Neural progenitor cell (in vitro differentiated cells): ENCODE measurements around the gene SLC35E3. TPM values are rescaled to one million over a fixed set of nuclear protein-coding genes. Genes with fewer than 3 reads are reported as not detected.

Experiments used
- DNase-seq: peaks from one replicate; pipeline ENCODE4 v3.0.0-alpha.2; 2016; ENCODE audit warnings: low spot score
- H2AFZ ChIP-seq: fragments of 200-600 bp; sonication (generic); replicated peaks from 2 replicates; pipeline ENCODE4 v1.6.1; 2016; ENCODE audit warnings: antibody characterized with exemption
- H3F3A ChIP-seq: fragments of 200-600 bp; sonication (generic); 2 replicates; pipeline ENCODE4 v1.6.1; 2016; ENCODE audit warnings: antibody characterized with exemption, low read depth
- H3K27ac ChIP-seq: fragments of 200-600 bp; sonication (generic); 2 replicates; pipeline ENCODE4 v1.5.1; 2016; ENCODE audit warnings: mild to moderate bottlenecking
- H3K27me3 ChIP-seq: fragments of 200-600 bp; sonication (generic); 2 replicates; pipeline ENCODE4 v1.6.1; 2016; ENCODE audit warnings: mild to moderate bottlenecking, moderate library complexity
- H3K36me3 ChIP-seq: fragments of 200-600 bp; sonication (generic); 2 replicates; pipeline ENCODE4 v1.5.1; 2016
- H3K4me1 ChIP-seq: fragments of 200-600 bp; sonication (generic); 2 replicates; pipeline ENCODE4 v1.6.1; 2016; ENCODE audit warnings: mixed run types
- H3K4me2 ChIP-seq: fragments of 200-600 bp; sonication (generic); 2 replicates; pipeline ENCODE4 v1.6.1; 2016
- H3K4me3 ChIP-seq: fragments of 200-600 bp; sonication (generic); 2 replicates; pipeline ENCODE4 v1.5.1; 2016
- H3K79me2 ChIP-seq: fragments of 200-600 bp; sonication (generic); 2 replicates; pipeline ENCODE4 v1.6.1; 2016; ENCODE audit warnings: low read depth
- H3K9ac ChIP-seq: fragments of 200-600 bp; sonication (generic); 2 replicates; pipeline ENCODE4 v1.6.1; 2016
- H3K9me3 ChIP-seq: fragments of 200-600 bp; sonication (generic); 2 replicates; pipeline ENCODE4 v1.5.1; 2016; ENCODE audit warnings: low read depth
- H4K20me1 ChIP-seq: fragments of 200-600 bp; sonication (generic); 2 replicates; pipeline ENCODE4 v1.6.1; 2016; ENCODE audit warnings: low read depth
- H3K27ac Mint-ChIP-seq: 3 replicates; pipeline ENCODE4 v1.8.0; 2021; ENCODE audit warnings: mixed read lengths
- H3K27me3 Mint-ChIP-seq: 2 replicates; pipeline ENCODE4 v1.8.0; 2022; ENCODE audit warnings: low read depth, mild to moderate bottlenecking, inconsistent platforms, moderate library complexity, mixed read lengths; ENCODE audit not compliant: insufficient read depth
- H3K36me3 Mint-ChIP-seq: 3 replicates; pipeline ENCODE4 v1.8.0; 2021; ENCODE audit warnings: mixed read lengths
- H3K4me1 Mint-ChIP-seq: 3 replicates; pipeline ENCODE4 v1.8.0; 2021; ENCODE audit warnings: mixed read lengths
- H3K4me3 Mint-ChIP-seq: 3 replicates; pipeline ENCODE4 v1.8.0; 2021; ENCODE audit warnings: mild to moderate bottlenecking, moderate library complexity, mixed read lengths
- H3K9me3 Mint-ChIP-seq: 3 replicates; pipeline ENCODE4 v1.8.0; 2020; ENCODE audit warnings: mixed read lengths
- EZH2 ChIP-seq: fragments of 200-600 bp; sonication (generic); IDR thresholded peaks from 2 replicates; pipeline ENCODE4 v1.6.1; 2017; ENCODE audit warnings: antibody characterized with exemption, mild to moderate bottlenecking, moderate library complexity
- EZH2phosphoT487 ChIP-seq: fragments of 200-600 bp; sonication (generic); IDR thresholded peaks from 2 replicates; pipeline ENCODE4 v1.6.1; 2017; ENCODE audit warnings: antibody characterized with exemption
- total RNA-seq: library from RNA; depleted of rRNA; stranded (reverse); fragments of >200 nt; gene quantifications from 2 replicates; pipeline ENCODE4 v1.2.3, GENCODE V29; 2015; ENCODE audit warnings: low replicate concordance
- TF ChIP-seq, protein P1 (sequence below): fragments of 200-600 bp; sonication (generic); IDR thresholded peaks from 2 replicates; pipeline ENCODE4 v1.5.1; 2017; ENCODE audit warnings: antibody characterized with exemption, mild to moderate bottlenecking

Gene SLC35E3
- total RNA-seq, 1 donor from 2014 or later, result 1.5 TPM

DNA sequence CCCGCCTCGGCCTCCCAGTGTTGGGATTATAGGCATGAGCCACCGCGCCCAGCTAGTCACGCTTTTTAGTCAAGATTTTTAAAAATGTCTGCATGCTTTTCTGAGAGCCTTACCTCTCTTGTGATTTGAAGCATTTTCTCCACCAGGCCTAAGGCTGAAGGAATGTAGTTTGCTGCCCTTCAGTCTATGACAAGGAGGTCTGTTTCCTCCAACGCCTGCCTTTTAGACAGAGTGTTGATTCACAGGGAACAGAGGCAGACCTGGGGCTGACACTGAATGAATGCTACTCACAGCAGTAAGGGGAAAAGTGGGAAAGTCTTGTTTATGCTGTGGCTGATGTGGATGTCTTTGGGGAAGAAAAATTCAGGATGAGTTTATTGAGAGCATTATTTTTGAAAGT lies 34.8 kb downstream of the SLC35E3 start:
- TF ChIP-seq EZH2, result no peak
- TF ChIP-seq, protein P1, sequence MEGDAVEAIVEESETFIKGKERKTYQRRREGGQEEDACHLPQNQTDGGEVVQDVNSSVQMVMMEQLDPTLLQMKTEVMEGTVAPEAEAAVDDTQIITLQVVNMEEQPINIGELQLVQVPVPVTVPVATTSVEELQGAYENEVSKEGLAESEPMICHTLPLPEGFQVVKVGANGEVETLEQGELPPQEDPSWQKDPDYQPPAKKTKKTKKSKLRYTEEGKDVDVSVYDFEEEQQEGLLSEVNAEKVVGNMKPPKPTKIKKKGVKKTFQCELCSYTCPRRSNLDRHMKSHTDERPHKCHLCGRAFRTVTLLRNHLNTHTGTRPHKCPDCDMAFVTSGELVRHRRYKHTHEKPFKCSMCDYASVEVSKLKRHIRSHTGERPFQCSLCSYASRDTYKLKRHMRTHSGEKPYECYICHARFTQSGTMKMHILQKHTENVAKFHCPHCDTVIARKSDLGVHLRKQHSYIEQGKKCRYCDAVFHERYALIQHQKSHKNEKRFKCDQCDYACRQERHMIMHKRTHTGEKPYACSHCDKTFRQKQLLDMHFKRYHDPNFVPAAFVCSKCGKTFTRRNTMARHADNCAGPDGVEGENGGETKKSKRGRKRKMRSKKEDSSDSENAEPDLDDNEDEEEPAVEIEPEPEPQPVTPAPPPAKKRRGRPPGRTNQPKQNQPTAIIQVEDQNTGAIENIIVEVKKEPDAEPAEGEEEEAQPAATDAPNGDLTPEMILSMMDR, result no peak
- TF ChIP-seq EZH2phosphoT487, result no peak
- Histone ChIP-seq H3K36me3 (no peaks in the 10 kb centered on the region), H3K4me3 (no peak overlapping the region), H3K4me2 (no peak overlapping the region), H3F3A (no peaks in the 10 kb centered on the region), H3K27me3 (no peaks in the 10 kb centered on the region), H3K9ac (no peak overlapping the region), H2AFZ (no peak overlapping the region), H3K9me3 (no peaks in the 10 kb centered on the region), H3K79me2 (no peaks in the 10 kb centered on the region), H3K27ac (no peak overlapping the region), H3K4me1 (no peaks in the 10 kb centered on the region), H4K20me1 (no peaks in the 10 kb centered on the region)
- Mint-ChIP-seq H3K27ac (no peak overlapping the region), H3K4me1 (peaks cover 2% of the 10 kb centered on the region), H3K4me3 (no peak overlapping the region), H3K27me3 (no peaks in the 10 kb centered on the region), H3K9me3 (no peaks in the 10 kb centered on the region), H3K36me3 (no peaks in the 10 kb centered on the region)
- no peak for DNase-seq

DNA sequence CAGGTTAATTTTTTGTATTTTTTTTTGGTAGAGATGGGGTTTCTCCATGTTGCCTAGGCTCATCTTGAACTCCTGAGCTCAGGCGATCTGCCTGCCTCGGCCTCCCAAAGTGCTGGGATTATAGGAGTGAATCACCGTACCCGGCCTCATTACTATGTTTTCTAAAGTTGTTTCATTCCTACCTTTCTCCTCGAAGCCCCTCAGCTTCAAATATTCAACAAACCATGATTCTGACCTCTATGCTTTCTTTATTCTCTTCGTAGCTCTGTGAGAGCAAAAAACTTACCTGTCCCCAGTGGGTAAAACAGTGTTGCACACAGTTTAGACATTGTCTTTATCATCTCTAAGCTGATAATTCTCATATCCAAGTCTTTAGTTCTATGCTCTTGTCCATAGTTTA lies 35.8 kb downstream of the SLC35E3 start:
- no peak overlapping the region for H3K9ac ChIP-seq
- H3K27me3 ChIP-seq, result no peaks in the 10 kb centered on the region
- TF ChIP-seq EZH2phosphoT487 (no peak), EZH2 (no peak)
- TF ChIP-seq, protein P1, result no peak

DNA sequence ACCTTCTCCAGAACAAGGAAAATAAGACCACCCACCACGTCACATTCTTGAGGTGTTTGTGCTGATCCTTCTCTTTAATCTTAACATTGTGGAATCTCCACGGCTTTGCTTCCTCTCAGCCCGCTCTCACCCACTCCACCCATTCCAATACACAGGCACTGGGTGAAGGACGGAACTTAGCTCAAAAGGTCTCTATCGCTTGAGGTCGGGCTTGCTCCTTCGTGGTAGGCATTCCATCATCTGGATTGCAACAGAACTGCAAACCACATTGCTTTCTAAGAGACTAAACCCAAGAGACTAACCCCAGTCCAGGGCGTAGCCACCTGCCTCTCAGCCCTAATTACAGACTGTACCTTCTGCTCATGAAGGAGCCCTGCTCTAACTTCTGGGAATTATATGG lies 38.0 kb downstream of the SLC35E3 start:
- H3K27me3 ChIP-seq, result no peaks in the 10 kb centered on the region
- no peaks in the 10 kb centered on the region for H3K36me3 ChIP-seq
- no peaks in the 10 kb centered on the region for H4K20me1 ChIP-seq
- H3K9me3 ChIP-seq, result no peaks in the 10 kb centered on the region
- H3K4me2 ChIP-seq, result no peak overlapping the region
- peak; percentile 12 for DNase-seq
- no peaks in the 10 kb centered on the region for H3K27me3 Mint-ChIP-seq
- no peaks in the 10 kb centered on the region for H3K36me3 Mint-ChIP-seq
- no peaks in the 10 kb centered on the region for H3K9me3 Mint-ChIP-seq
- H3K27ac Mint-ChIP-seq, result no peak overlapping the region
- H3K4me3 Mint-ChIP-seq, result no peak overlapping the region
- H3K9ac ChIP-seq, result no peak overlapping the region
- peaks cover 4% of the 10 kb centered on the region for H3F3A ChIP-seq
- no peak overlapping the region for H2AFZ ChIP-seq
- H3K4me1 ChIP-seq, result peaks cover 6% of the 10 kb centered on the region
- no peaks in the 10 kb centered on the region for H3K79me2 ChIP-seq
- no peak for TF ChIP-seq EZH2phosphoT487
- TF ChIP-seq, protein P1, result no peak
- TF ChIP-seq EZH2, result no peak
- no peak overlapping the region for H3K27ac ChIP-seq
- no peak overlapping the region for H3K4me3 ChIP-seq
- H3K4me1 Mint-ChIP-seq, result no peaks in the 10 kb centered on the region

More for the DNA sequence above, 35.8 kb downstream of the SLC35E3 start:
- H3K79me2 ChIP-seq, result no peaks in the 10 kb centered on the region
- no peak overlapping the region for H3K4me2 ChIP-seq
- H3K9me3 ChIP-seq, result no peaks in the 10 kb centered on the region
- Mint-ChIP-seq H3K27ac (no peak overlapping the region), H3K36me3 (no peaks in the 10 kb centered on the region), H3K9me3 (no peaks in the 10 kb centered on the region), H3K4me3 (no peak overlapping the region), H3K4me1 (peaks cover 2% of the 10 kb centered on the region), H3K27me3 (no peaks in the 10 kb centered on the region)
- no peak overlapping the region for H3K4me3 ChIP-seq
- H3K27ac ChIP-seq, result no peak overlapping the region
- H3F3A ChIP-seq, result no peaks in the 10 kb centered on the region
- H3K4me1 ChIP-seq, result no peaks in the 10 kb centered on the region
- no peaks in the 10 kb centered on the region for H4K20me1 ChIP-seq
- no peak overlapping the region for H2AFZ ChIP-seq
- no peak for DNase-seq
- H3K36me3 ChIP-seq, result no peaks in the 10 kb centered on the region
